ENCODE results near the gene TXLNB. TPM values are rescaled to one million over a fixed set of nuclear protein-coding genes. Genes with fewer than 3 reads are reported as not detected.
A peak's percentile ranks its signal among the peaks of the same experiment; 100 is the strongest.

TXLNB gene
- total RNA-seq, 2 experiments from 2014 or later = 0.35 TPM

DNA sequence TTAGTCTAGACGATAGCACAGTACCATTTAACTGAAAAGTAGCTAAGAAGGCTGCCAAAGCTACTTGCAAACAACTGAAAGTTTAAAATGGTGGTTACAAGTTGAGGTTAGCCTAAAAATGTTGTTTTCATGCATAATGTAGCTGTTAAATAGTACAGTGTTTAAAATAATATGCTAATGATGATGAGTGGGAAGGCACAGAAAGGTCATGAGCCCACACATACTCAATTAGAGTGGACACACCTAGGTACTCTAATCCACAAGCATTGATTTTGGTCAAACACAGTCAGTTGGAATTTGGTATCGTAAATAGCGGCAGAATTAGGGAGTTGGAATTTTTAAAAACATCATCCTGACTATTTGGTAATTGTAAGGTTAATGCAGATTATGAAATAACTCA, 7.0 kb downstream of the TXLNB start:
- DNase-seq = no peak
- H3K27me3 Mint-ChIP-seq = no peaks in the 10 kb centered on the region
- POLR2A ChIA-PET = no interaction called here
- peaks cover 10% of the 10 kb centered on the region for H3K36me3 Mint-ChIP-seq (ENCODE audit: low read depth)
- H3K4me1 Mint-ChIP-seq = peaks cover 21% of the 10 kb centered on the region
- H3K27ac Mint-ChIP-seq = no peak overlapping the region
- CTCF ChIA-PET = no interaction called here
- no peaks in the 10 kb centered on the region for H3K9me3 Mint-ChIP-seq
- H3K4me3 Mint-ChIP-seq = no peak overlapping the region

DNA sequence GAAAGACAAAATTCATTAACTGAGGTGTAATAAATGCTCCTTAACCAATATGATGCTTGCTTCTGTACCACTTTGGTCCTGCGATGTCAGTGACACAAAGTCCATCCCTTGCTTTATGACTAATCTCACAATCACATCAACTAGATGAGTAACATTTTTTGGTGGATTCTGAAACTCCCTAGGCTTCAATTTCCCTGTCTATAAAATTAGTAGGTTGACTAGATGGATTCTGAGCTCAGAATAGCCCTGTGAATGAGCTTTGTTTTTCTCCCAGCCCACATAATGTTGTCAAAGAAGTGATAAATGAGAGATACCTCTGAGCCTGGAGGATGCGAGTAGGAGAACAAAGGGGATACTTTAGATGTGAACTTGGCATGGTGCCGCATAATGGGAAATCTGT, 9.1 kb downstream of the TXLNB start:
- H3K9me3 Mint-ChIP-seq = no peaks in the 10 kb centered on the region
- no peaks in the 10 kb centered on the region for H3K36me3 Mint-ChIP-seq (ENCODE audit: low read depth)
- H3K4me3 Mint-ChIP-seq = no peak overlapping the region
- H3K4me1 Mint-ChIP-seq = peaks cover 26% of the 10 kb centered on the region
- CTCF ChIA-PET = no interaction called here
- H3K27ac Mint-ChIP-seq = no peak overlapping the region
- DNase-seq = no peak
- no peaks in the 10 kb centered on the region for H3K27me3 Mint-ChIP-seq
- POLR2A ChIA-PET = no interaction called here

DNA sequence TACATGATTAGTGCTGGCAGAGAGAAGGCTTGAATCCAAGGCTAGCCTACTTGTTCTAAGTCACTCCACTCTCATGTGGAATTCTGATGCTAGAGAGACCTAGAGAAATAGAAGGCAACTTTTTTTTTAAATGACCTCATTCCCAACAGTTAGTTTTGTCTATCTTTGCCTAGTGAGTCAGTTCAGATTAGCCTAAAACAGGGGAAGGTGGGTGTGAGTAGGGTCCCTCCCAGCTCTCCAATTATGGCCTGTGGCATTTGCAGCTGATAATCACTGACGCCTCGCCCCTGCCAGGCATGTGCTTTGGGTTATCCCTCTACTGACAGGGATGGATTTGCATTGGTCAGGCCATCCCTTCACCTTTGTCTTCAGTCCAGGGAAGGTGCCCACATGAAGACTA, 13.6 kb downstream of the TXLNB start:
- no peaks in the 10 kb centered on the region for H3K9me3 Mint-ChIP-seq
- no peak for DNase-seq
- ChIA-PET POLR2A (no interaction called here), CTCF (interaction anchor here (0.5 to 1.1 kb wide), 3 partner anchors 8 to 43 kb away, joined by 3 to 6 read pairs (median 3); no protein-coding TSS in a partner anchor)
- no peaks in the 10 kb centered on the region for H3K36me3 Mint-ChIP-seq (ENCODE audit: low read depth)
- H3K4me3 Mint-ChIP-seq = no peak overlapping the region
- no peaks in the 10 kb centered on the region for H3K27me3 Mint-ChIP-seq
- H3K27ac Mint-ChIP-seq = no peak overlapping the region
- H3K4me1 Mint-ChIP-seq = peaks cover 27% of the 10 kb centered on the region

DNA sequence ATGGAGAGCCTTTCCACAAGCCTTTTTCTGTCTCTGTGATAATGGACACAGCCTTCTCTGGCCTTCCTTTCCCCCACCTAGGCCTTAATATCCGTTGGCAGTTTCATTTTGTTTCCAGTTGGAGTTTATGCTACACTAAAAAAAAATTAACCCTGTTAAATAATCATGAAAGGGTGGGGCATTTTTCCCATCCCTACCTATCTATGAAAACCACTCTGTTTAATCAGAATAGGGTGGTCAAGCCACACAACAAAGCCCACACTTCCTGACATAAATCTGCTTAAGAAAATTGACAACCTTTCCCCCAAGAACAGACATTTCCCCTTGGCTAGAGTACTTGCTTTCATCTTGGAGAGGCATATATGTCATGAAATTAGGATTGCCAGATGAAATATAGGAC, 14.2 kb downstream of the TXLNB start:
- Mint-ChIP-seq H3K4me1 (peaks cover 24% of the 10 kb centered on the region), H3K27ac (no peak overlapping the region), H3K36me3 (ENCODE audit: low read depth) (no peaks in the 10 kb centered on the region), H3K4me3 (no peak overlapping the region), H3K27me3 (no peaks in the 10 kb centered on the region), H3K9me3 (no peaks in the 10 kb centered on the region)
- ChIA-PET CTCF (no interaction called here), POLR2A (no interaction called here)
- no peak for DNase-seq

DNA sequence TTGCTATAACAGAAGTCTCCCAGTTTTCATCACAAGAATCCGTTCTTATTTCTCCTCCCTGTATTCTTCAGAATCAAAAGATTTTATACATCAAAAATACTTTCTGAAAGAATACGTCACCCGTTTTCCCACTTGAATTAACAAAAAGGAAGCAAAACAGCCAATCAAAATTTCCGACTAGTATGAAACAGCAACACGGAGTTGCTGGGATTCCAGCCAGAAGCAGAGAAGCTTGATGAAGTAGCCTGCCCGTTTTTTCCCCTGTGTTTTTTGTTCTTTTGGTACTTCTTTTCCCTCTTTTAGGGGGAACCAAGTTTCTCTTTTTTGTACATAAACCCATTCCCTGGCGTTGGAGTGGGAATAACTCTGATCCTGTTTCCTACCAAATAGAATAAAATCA, 14.6 kb downstream of the TXLNB start:
- Mint-ChIP-seq H3K27me3 (no peaks in the 10 kb centered on the region), H3K4me1 (peaks cover 24% of the 10 kb centered on the region), H3K9me3 (no peaks in the 10 kb centered on the region), H3K27ac (no peak overlapping the region), H3K36me3 (ENCODE audit: low read depth) (no peaks in the 10 kb centered on the region), H3K4me3 (no peak overlapping the region)
- DNase-seq = no peak
- ChIA-PET CTCF (interaction anchor here (0.6 kb wide), 1 partner anchor 9 kb away, joined by 3 read pairs; no protein-coding TSS in a partner anchor), POLR2A (no interaction called here)

DNA sequence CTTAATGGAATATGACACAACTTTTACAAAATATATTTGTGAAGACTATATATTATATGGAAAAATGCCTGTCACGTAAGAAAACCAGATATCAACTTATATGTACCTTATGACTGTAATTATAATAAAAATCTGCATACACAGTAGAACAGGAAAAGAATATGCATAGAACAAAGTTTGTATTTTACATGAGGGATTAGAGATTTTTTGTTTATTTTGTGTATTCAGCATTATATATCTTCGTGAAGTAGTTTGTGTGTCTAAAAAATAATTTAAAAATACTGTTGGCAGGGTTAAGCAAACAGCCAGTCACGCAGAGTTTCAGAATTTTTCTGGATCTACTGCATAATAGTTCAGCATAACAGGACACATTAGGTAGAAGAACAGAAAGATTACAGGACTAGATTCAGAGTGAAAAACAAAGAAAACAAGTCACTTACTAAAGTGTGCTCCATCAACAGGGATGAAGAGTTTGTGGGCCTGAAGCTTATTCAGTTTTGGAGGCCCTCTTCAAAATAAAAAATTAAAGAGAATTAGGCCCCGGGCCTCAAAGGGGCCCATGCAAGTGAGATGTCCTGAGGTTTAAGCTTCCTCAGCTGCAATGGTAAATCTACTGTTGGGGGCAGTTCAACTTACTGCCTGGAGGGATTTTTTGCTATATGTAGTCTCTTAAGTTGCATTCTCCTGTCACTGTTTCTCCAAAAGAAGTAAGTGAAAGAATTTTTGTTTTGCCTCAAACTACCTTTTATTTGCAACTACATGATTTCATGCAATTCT, 16.3 kb downstream of the TXLNB start:
- no peak overlapping the region for H3K4me3 Mint-ChIP-seq
- no peak for DNase-seq
- peaks cover 17% of the 10 kb centered on the region for H3K4me1 Mint-ChIP-seq
- ChIA-PET POLR2A (no interaction called here), CTCF (no interaction called here)
- no peak overlapping the region for H3K27ac Mint-ChIP-seq
- H3K27me3 Mint-ChIP-seq = no peaks in the 10 kb centered on the region
- no peaks in the 10 kb centered on the region for H3K9me3 Mint-ChIP-seq
- no peaks in the 10 kb centered on the region for H3K36me3 Mint-ChIP-seq (ENCODE audit: low read depth)

DNA sequence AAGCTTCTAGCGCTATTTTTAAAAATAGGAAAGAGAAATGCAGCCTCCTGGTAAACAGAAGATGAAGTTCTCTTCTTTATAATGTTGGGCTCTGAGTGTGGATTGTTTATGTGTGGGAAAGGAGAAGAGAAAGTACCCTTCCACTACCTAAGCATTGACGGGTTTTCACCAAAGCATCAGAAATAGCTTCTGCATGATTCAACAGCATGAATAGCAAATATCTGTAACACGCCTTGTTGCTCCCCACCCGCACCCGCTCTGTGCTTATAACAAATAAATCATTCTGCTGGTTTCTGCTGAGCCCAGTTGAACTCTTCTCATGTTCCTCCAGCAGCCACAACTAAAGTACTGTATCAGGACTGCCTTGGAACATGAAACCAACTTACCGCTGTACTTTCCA, 20.7 kb downstream of the TXLNB start:
- no peak for DNase-seq
- CTCF ChIA-PET = interaction anchor here (1.2 kb wide), 2 partner anchors 9 to 14 kb away, joined by 3 to 5 read pairs; no protein-coding TSS in a partner anchor
- Mint-ChIP-seq H3K36me3 (ENCODE audit: low read depth) (peaks cover 2% of the 10 kb centered on the region), H3K4me1 (no peaks in the 10 kb centered on the region), H3K4me3 (no peak overlapping the region), H3K27me3 (no peaks in the 10 kb centered on the region), H3K9me3 (no peaks in the 10 kb centered on the region), H3K27ac (no peak overlapping the region)
- POLR2A ChIA-PET = no interaction called here

DNA sequence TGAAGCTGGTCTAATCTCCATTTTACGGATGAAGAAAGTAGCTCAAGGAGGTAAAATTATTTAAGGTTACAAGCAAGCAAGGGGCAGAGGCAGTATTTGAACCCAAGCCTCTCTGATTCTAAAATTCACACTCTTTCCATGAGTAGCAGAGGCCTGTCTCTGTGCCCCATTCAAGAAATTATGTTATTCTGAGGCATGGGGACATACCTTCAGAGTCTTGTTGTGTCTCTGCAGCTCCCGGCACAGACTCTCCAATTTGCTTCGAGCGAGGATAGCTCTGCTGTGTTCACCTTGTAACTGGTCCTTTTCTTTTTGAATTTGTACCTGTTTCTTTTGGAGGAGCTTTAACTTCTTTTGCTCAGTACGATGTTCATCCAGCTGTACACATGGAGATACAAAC, 21.5 kb downstream of the TXLNB start:
- DNase-seq = no peak
- Mint-ChIP-seq H3K4me1 (no peaks in the 10 kb centered on the region), H3K27ac (no peak overlapping the region), H3K4me3 (no peak overlapping the region), H3K9me3 (no peaks in the 10 kb centered on the region), H3K36me3 (ENCODE audit: low read depth) (peaks cover 3% of the 10 kb centered on the region), H3K27me3 (no peaks in the 10 kb centered on the region)
- ChIA-PET POLR2A (no interaction called here), CTCF (interaction anchor here (1.0 to 1.2 kb wide), 5 partner anchors 8 to 22 kb away, joined by 3 to 5 read pairs (median 3); partner anchors contain the start of gene TXLNB)

DNA sequence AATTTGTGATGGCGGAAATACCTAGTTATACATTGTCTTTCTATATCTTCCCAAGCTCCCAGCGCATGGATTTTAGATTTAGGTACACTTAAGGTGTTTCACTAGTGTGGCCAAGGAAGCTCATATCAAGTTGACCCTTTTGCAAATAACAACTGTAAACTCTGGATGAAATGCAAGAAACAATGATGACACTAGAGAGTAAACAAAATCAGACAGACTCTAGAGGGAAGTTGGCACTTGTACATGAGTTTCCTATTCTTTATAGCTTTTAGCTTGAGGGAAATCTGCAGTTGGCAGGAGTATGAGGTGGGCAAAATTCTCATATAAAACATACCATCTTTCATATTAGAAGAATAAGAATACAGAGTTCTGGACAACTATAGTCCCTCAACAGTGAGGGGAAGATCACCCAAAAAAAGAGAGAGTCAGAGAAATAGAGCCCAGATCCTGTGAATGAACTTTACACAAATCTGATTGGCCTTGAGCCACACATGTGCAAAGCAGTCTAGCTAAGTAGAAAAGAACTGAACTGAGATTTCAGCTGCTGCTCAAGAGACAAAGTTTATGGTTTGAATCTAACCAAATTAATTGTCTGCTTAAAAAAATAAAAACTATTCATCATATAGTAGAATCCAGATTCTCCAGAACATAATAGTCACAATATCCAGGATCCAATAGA, 26.1 kb downstream of the TXLNB start:
- POLR2A ChIA-PET = no interaction called here
- Mint-ChIP-seq H3K4me1 (peaks cover 16% of the 10 kb centered on the region), H3K36me3 (ENCODE audit: low read depth) (peaks cover 3% of the 10 kb centered on the region), H3K27ac (no peak overlapping the region), H3K4me3 (no peak overlapping the region), H3K9me3 (no peaks in the 10 kb centered on the region), H3K27me3 (no peaks in the 10 kb centered on the region)
- CTCF ChIA-PET = interaction anchor here (1.0 to 3.9 kb wide), 2 partner anchors 9 to 15 kb away, joined by 7 to 18 read pairs; no protein-coding TSS in a partner anchor
- no peak for DNase-seq

DNA sequence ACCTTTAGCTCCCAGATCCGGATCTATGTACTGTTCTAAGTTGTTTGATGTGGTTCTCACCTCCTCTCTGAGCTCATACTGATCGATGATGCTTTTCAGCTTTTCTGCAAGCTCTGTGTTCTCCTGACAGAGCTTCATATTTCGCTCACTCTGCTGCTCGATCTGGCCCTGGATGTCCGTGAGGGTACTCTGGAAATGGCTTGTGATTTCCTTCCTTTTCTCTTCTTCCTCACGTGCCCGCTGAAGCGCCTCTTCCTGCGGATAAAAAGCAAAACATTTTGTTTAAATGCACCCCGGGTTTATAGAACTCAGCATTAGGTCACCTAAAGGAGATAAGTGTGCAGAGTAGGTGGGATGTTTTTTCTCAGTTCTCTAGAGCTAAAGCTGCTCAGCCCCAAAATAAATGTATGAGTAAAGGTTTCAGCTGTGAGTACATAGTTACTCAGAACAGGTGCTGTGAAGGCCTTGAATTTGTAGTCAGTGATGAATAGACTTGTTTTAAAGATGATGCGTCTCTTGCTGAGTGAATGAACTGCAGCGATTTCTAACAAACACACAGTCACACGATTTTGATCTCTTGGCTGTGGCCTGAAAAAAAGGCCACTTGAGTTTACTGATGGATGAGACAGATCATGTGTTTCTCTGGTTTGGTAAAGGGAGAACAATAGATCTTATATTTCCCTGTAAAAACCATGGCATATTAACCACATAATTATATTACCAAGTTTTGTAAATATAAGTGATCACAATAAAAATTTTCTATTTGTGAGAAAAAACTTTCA, 29.1 kb downstream of the TXLNB start:
- Mint-ChIP-seq H3K4me3 (peak overlapping the region; percentile 44), H3K27ac (peak overlapping the region; percentile 83), H3K4me1 (peaks cover 23% of the 10 kb centered on the region), H3K9me3 (no peaks in the 10 kb centered on the region), H3K36me3 (ENCODE audit: low read depth) (peaks cover 5% of the 10 kb centered on the region), H3K27me3 (no peaks in the 10 kb centered on the region)
- peak; percentile 34 for DNase-seq
- ChIA-PET CTCF (interaction anchor here (0.7 to 3.9 kb wide), 10 partner anchors 8 to 110 kb away, joined by 3 to 18 read pairs (median 3); no protein-coding TSS in a partner anchor), POLR2A (no interaction called here)

DNA sequence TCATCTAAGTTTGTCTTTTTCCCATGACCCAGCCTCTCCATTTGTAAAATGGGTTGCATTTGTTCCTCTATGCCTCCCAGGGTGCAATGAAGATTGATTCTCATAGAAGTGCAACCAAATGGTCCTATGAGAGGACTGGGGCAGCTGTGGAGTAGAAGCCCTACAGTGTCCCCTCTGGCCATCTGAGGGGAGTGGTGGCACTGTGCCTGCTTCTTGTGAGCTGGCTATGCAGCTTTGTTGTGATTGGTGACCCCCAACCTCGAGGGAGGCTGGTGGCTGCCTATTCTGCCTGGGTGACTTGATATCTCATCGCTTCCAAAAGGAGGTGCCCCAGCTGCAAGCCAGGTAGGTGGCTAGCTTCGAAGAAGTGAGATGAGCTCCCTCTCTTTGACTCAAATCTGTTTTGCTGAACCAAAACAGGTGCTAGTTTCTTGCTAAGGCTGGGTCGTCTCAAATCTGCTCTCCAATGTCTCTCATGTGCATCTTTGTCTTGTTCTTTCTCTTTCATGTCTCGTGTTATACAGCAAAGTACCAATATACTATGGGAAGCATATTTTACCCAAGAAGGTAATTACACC, 33.9 kb downstream of the TXLNB start:
- no peaks in the 10 kb centered on the region for H3K9me3 Mint-ChIP-seq
- H3K4me3 Mint-ChIP-seq = no peak overlapping the region
- H3K4me1 Mint-ChIP-seq = peaks cover 27% of the 10 kb centered on the region
- DNase-seq = no peak
- CTCF ChIA-PET = interaction anchor here (0.6 to 1.5 kb wide), 7 partner anchors 8 to 470 kb away, joined by 3 to 5 read pairs (median 3); partner anchors contain the start of gene CITED2
- H3K27me3 Mint-ChIP-seq = no peaks in the 10 kb centered on the region
- H3K27ac Mint-ChIP-seq = no peak overlapping the region
- POLR2A ChIA-PET = no interaction called here
- peaks cover 2% of the 10 kb centered on the region for H3K36me3 Mint-ChIP-seq (ENCODE audit: low read depth)

DNA sequence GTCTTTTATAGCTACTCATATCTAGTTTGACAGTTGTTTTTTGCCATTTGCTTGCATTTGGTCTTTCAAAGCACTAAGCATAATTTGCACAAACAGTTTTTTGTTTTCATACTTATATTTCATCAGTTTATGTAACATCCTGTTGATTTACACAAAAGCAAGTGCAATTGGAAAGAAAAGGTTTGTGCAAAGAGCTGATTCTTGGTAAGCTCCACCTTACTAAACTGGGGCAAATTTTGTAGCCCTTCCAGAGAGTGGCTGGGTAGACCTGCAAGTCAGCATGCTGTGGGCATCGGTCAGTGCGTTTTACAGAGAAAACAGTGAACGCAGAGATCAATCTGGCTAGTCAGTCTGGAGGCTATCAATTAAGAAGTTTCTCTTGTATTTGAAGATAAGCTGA, 34.5 kb downstream of the TXLNB start:
- POLR2A ChIA-PET = no interaction called here

More for the DNA sequence above, 34.5 kb downstream of the TXLNB start:
- peaks cover 2% of the 10 kb centered on the region for H3K36me3 Mint-ChIP-seq (ENCODE audit: low read depth)
- H3K27ac Mint-ChIP-seq = peak overlapping the region; percentile 21
- H3K4me3 Mint-ChIP-seq = no peak overlapping the region
- DNase-seq = no peak
- peaks cover 23% of the 10 kb centered on the region for H3K4me1 Mint-ChIP-seq
- CTCF ChIA-PET = interaction anchor here (0.6 to 2.1 kb wide), 8 partner anchors 8 to 470 kb away, joined by 3 to 7 read pairs (median 4); partner anchors contain the start of gene CITED2
- H3K9me3 Mint-ChIP-seq = no peaks in the 10 kb centered on the region
- H3K27me3 Mint-ChIP-seq = no peaks in the 10 kb centered on the region

Data from activated CD4-positive, alpha-beta T cell treated with anti-CD3 and anti-CD28 coated beads, Interleukin-2, amount 10 ng/mL, durations not matched to agents 7 days and 5 days (primary cell).